SK-N-SH treated with all-trans-retinoic acid at 6 μM for 48 hours (cell line): ENCODE results near the gene NALCN.

Source experiments
- ATAC-seq: fragments of 200-7000 bp; cut with Tn5 transposase; 3 replicates; pipeline ENCODE4 v1.9.1; 2020; ENCODE audit warnings: mild to moderate bottlenecking, moderate library complexity
- ARNTL ChIP-seq: fragments of 450-650 bp; formaldehyde crosslinking; IDR thresholded peaks from 2 replicates; pipeline ENCODE4 v1.5.0; 2020; ENCODE audit warnings: low read depth, mild to moderate bottlenecking, moderate library complexity, borderline replicate concordance
- BACH2 ChIP-seq: fragments of 250-450 bp; sonication (Bioruptor Pico); IDR thresholded peaks from 2 replicates; pipeline ENCODE4 v1.9.0; 2021; ENCODE audit warnings: mild to moderate bottlenecking, borderline replicate concordance
- CSDC2 ChIP-seq: fragments of 250-450 bp; sonication (Bioruptor Pico); IDR thresholded peaks from 2 replicates; pipeline ENCODE4 v1.5.0; 2020; ENCODE audit warnings: mild to moderate bottlenecking, moderate library complexity
- ESRRG ChIP-seq: fragments of 250-450 bp; sonication (Bioruptor Pico); IDR thresholded peaks from 2 replicates; pipeline ENCODE4 v1.6.1; 2021; ENCODE audit warnings: mild to moderate bottlenecking
- GLIS3 ChIP-seq: fragments of 250-450 bp; sonication (Bioruptor Pico); IDR thresholded peaks from 2 replicates; pipeline ENCODE4 v1.5.0; 2020; ENCODE audit warnings: mild to moderate bottlenecking, moderate library complexity
- OSR1 ChIP-seq: fragments of 250-450 bp; sonication (Bioruptor Pico); IDR thresholded peaks from 2 replicates; pipeline ENCODE4 v1.8.0; 2022; ENCODE audit warnings: moderate library complexity, mild to moderate bottlenecking, inconsistent platforms
- RARB ChIP-seq: fragments of 250-450 bp; sonication (Bioruptor Pico); IDR thresholded peaks from 2 replicates; pipeline ENCODE4 v1.8.0; 2021; ENCODE audit warnings: mild to moderate bottlenecking, moderate library complexity
- SNAI2 ChIP-seq: fragments of 250-450 bp; sonication (Bioruptor Pico); IDR thresholded peaks from 2 replicates; pipeline ENCODE4 v1.5.0; 2020; ENCODE audit warnings: mild to moderate bottlenecking, moderate library complexity
- TCF4 ChIP-seq: fragments of 250-450 bp; sonication (Bioruptor Pico); IDR thresholded peaks from 2 replicates; pipeline ENCODE4 v1.8.0; 2021; ENCODE audit warnings: mild to moderate bottlenecking, moderate library complexity, borderline replicate concordance
- TOX ChIP-seq: fragments of 250-450 bp; sonication (Bioruptor Pico); IDR thresholded peaks from 2 replicates; pipeline ENCODE4 v1.8.0; 2021; ENCODE audit warnings: mild to moderate bottlenecking, moderate library complexity, borderline replicate concordance
- ZC3H10 ChIP-seq: fragments of 250-450 bp; sonication (Bioruptor Pico); IDR thresholded peaks from 2 replicates; pipeline ENCODE4 v1.5.1; 2021; ENCODE audit warnings: mild to moderate bottlenecking, moderate library complexity
- ZFP3 ChIP-seq: fragments of 250-450 bp; sonication (Bioruptor Pico); IDR thresholded peaks from 2 replicates; pipeline ENCODE4 v1.5.0; 2020; ENCODE audit warnings: mild to moderate bottlenecking, moderate library complexity
- ZFP30 ChIP-seq: fragments of 450-650 bp; formaldehyde crosslinking; IDR thresholded peaks from 2 replicates; pipeline ENCODE4 v1.5.0; 2022; ENCODE audit warnings: mild to moderate bottlenecking, moderate library complexity
- ZNF565 ChIP-seq: fragments of 450-650 bp; formaldehyde crosslinking; conservative IDR thresholded peaks from 2 replicates; pipeline ENCODE4 v1.5.0; 2020; ENCODE audit warnings: low read depth, mild to moderate bottlenecking, moderate library complexity
- ZNF8 ChIP-seq: fragments of 450-650 bp; formaldehyde crosslinking; IDR thresholded peaks from 2 replicates; pipeline ENCODE4 v1.5.0; 2020; ENCODE audit warnings: mild to moderate bottlenecking, moderate library complexity
- TF ChIP-seq, protein P1 (sequence below): fragments of 250-450 bp; sonication (Bioruptor Pico); IDR thresholded peaks from 2 replicates; pipeline ENCODE4 v1.5.0; 2020; ENCODE audit warnings: mild to moderate bottlenecking, moderate library complexity
- TF ChIP-seq, protein P2 (sequence below): fragments of 250-450 bp; sonication (Bioruptor Pico); IDR thresholded peaks from 2 replicates; pipeline ENCODE4 v1.5.1; 2020; ENCODE audit warnings: low read depth, mild to moderate bottlenecking, moderate library complexity
- TF ChIP-seq, protein P3 (sequence below): fragments of 250-450 bp; sonication (Bioruptor Pico); IDR thresholded peaks from 2 replicates; pipeline ENCODE4 v1.8.0; 2020; ENCODE audit warnings: mild to moderate bottlenecking, moderate library complexity, borderline replicate concordance
- TF ChIP-seq, protein P4 (sequence below): fragments of 250-450 bp; sonication (Bioruptor Pico); IDR thresholded peaks from 2 replicates; pipeline ENCODE4 v1.8.0; 2021; ENCODE audit warnings: low read depth, mild to moderate bottlenecking, moderate library complexity, borderline replicate concordance

NALCN gene

DNA sequence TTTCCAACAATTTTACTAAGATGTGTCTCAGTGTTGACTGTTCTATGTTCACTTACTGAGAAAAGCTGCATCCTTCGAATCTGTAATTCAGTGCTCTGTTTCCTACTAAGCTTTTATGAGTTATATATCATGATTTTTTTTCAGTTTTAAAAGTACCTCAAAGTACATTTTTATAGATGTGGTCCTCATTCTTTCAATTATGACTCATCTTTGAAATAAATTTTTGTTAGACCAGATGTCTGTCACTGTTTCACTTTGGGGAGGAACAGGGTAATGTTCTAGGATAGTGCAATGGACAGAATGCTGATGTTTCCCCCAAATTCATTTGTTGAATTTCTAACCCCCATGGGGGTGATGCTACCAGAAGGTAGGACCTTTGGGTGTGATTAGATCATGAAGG lies 74.8 kb downstream of the NALCN start:
- ATAC-seq, result peak; percentile 44; the same call in 2 of the 3 replicates
- TF ChIP-seq TCF4 (CRISPR knock-in tag) (no peak), ZNF8 (no peak), GLIS3 (CRISPR knock-in tag) (no peak), CSDC2 (CRISPR knock-in tag) (no peak), OSR1 (CRISPR knock-in tag) (no peak), BACH2 (CRISPR knock-in tag) (no peak), ZFP3 (no peak), SNAI2 (no peak), ARNTL (CRISPR knock-in tag) (no peak), ZNF565 (CRISPR knock-in tag) (no peak), ZFP30 (CRISPR knock-in tag) (no peak)
- TF ChIP-seq, protein P1, sequence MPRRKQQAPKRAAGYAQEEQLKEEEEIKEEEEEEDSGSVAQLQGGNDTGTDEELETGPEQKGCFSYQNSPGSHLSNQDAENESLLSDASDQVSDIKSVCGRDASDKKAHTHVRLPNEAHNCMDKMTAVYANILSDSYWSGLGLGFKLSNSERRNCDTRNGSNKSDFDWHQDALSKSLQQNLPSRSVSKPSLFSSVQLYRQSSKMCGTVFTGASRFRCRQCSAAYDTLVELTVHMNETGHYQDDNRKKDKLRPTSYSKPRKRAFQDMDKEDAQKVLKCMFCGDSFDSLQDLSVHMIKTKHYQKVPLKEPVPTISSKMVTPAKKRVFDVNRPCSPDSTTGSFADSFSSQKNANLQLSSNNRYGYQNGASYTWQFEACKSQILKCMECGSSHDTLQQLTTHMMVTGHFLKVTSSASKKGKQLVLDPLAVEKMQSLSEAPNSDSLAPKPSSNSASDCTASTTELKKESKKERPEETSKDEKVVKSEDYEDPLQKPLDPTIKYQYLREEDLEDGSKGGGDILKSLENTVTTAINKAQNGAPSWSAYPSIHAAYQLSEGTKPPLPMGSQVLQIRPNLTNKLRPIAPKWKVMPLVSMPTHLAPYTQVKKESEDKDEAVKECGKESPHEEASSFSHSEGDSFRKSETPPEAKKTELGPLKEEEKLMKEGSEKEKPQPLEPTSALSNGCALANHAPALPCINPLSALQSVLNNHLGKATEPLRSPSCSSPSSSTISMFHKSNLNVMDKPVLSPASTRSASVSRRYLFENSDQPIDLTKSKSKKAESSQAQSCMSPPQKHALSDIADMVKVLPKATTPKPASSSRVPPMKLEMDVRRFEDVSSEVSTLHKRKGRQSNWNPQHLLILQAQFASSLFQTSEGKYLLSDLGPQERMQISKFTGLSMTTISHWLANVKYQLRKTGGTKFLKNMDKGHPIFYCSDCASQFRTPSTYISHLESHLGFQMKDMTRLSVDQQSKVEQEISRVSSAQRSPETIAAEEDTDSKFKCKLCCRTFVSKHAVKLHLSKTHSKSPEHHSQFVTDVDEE (CRISPR knock-in tag), result no peak
- TF ChIP-seq, protein P2, sequence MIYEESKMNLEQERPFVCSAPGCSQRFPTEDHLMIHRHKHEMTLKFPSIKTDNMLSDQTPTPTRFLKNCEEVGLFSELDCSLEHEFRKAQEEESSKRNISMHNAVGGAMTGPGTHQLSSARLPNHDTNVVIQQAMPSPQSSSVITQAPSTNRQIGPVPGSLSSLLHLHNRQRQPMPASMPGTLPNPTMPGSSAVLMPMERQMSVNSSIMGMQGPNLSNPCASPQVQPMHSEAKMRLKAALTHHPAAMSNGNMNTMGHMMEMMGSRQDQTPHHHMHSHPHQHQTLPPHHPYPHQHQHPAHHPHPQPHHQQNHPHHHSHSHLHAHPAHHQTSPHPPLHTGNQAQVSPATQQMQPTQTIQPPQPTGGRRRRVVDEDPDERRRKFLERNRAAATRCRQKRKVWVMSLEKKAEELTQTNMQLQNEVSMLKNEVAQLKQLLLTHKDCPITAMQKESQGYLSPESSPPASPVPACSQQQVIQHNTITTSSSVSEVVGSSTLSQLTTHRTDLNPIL (CRISPR knock-in tag), result no peak
- TF ChIP-seq, protein P3, sequence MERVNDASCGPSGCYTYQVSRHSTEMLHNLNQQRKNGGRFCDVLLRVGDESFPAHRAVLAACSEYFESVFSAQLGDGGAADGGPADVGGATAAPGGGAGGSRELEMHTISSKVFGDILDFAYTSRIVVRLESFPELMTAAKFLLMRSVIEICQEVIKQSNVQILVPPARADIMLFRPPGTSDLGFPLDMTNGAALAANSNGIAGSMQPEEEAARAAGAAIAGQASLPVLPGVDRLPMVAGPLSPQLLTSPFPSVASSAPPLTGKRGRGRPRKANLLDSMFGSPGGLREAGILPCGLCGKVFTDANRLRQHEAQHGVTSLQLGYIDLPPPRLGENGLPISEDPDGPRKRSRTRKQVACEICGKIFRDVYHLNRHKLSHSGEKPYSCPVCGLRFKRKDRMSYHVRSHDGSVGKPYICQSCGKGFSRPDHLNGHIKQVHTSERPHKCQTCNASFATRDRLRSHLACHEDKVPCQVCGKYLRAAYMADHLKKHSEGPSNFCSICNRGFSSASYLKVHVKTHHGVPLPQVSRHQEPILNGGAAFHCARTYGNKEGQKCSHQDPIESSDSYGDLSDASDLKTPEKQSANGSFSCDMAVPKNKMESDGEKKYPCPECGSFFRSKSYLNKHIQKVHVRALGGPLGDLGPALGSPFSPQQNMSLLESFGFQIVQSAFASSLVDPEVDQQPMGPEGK (CRISPR knock-in tag), result no peak
- TF ChIP-seq, all 23 proteins: peak for 0

DNA sequence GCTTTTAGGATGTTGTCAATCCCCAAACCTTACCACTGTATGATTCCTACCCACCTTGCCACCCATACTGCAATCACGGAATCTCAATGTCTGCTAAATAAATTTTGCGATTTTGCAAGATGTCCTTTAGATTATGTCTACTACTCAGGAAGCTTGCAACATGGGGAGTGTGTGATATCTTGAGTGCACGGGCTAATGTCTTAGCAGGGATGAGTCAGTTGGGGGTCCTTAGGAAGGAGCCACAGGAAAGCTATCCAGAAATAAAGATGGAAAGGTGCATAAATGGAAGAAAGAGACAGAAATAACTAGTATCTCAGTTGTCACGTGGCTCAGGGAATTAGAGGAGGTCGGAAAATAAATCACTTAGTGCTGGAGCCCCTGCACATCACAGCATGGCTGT lies 77.1 kb downstream of the NALCN start:
- no peak for ATAC-seq
- TF ChIP-seq, protein P2 (CRISPR knock-in tag), result no peak
- TF ChIP-seq, protein P1 (CRISPR knock-in tag), result no peak
- TF ChIP-seq ZNF8 (no peak), CSDC2 (CRISPR knock-in tag) (no peak), ESRRG (CRISPR knock-in tag) (no peak), ZC3H10 (CRISPR knock-in tag) (no peak), ZFP3 (no peak), GLIS3 (CRISPR knock-in tag) (no peak), OSR1 (CRISPR knock-in tag) (no peak), ZNF565 (CRISPR knock-in tag) (no peak), RARB (CRISPR knock-in tag) (no peak)
- TF ChIP-seq, protein P4, sequence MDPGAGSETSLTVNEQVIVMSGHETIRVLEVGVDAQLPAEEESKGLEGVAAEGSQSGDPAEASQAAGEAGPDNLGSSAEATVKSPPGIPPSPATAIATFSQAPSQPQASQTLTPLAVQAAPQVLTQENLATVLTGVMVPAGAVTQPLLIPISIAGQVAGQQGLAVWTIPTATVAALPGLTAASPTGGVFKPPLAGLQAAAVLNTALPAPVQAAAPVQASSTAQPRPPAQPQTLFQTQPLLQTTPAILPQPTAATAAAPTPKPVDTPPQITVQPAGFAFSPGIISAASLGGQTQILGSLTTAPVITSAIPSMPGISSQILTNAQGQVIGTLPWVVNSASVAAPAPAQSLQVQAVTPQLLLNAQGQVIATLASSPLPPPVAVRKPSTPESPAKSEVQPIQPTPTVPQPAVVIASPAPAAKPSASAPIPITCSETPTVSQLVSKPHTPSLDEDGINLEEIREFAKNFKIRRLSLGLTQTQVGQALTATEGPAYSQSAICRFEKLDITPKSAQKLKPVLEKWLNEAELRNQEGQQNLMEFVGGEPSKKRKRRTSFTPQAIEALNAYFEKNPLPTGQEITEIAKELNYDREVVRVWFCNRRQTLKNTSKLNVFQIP, result no peak

DNA sequence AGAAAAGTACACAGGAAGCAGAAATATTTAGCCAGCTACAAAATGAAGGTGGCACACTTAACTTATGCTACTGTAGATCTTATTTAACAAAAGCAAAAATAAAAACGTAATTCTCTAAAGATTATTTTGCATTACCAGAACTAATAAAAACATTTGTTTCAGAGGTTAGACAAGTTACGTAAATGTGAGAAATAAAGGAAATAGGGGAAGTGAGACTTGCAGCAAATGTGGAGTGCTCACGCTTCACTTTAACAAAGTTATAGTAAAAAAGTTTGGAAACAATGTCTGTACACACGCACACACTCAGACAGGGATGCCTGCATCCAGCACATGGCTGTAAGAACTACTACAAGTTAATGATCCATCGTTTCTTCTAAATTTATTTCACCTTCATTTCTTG lies 83.7 kb downstream of the NALCN start:
- no peak for ATAC-seq
- no peak for TF ChIP-seq ZNF565 (CRISPR knock-in tag)
- TF ChIP-seq, protein P1 (CRISPR knock-in tag), result no peak
- TF ChIP-seq OSR1 (CRISPR knock-in tag), result no peak
- TF ChIP-seq ZC3H10 (CRISPR knock-in tag), result no peak
- no peak for TF ChIP-seq ARNTL (CRISPR knock-in tag)
- TF ChIP-seq, protein P2 (CRISPR knock-in tag), result no peak
- no peak for TF ChIP-seq ESRRG (CRISPR knock-in tag)
- no peak for TF ChIP-seq TOX (CRISPR knock-in tag)
